ENCODE data around the gene SPRR2F. TPM values are rescaled to one million over a fixed set of nuclear protein-coding genes. Genes with fewer than 3 reads are reported as not detected.
A peak's percentile ranks its signal among the peaks of the same experiment; 100 is the strongest.

Gene SPRR2F
- total and polyA plus RNA-seq, 9 of the 15 experiments (the other 6 are each of a cell fraction or from before 2014, with no cell fraction given) = 0.22 to 2.0 (median 0.41) TPM; not detected in 4

- intact Hi-C loops (cut with micrococcal nuclease) = no loop called here
- H2AFZ ChIP-seq (ENCODE audit: low read depth, low read length) = peak overlapping the region; percentile 75
- peaks cover 0 to 14% of the 10 kb centered on the region in 2 experiments; a peak in 2 of 5 replicates for H3K4me1 ChIP-seq (replicated peaks in 1 of 2; ENCODE audit: control insufficient read depth in 2 of 2, insufficient read depth in 2 of 2, low read length in 2 of 2)
- no peaks in the 10 kb centered on the region for H3K36me3 ChIP-seq (ENCODE audit: control insufficient read depth, insufficient read depth, low read length)
- no peak overlapping the region for H3K4me3 ChIP-seq
- H3K79me2 ChIP-seq (ENCODE audit: control insufficient read depth, insufficient read depth, low read length) = no peaks in the 10 kb centered on the region
- peak overlapping the region in 1 of 2 experiments; percentile 8; a peak in 1 of 4 replicates for H3K9ac ChIP-seq (ENCODE audit: insufficient read depth in 1 of 2, low read depth in 2 of 2, low read length in 2 of 2)
- no peaks in the 10 kb centered on the region for H3K9me1 ChIP-seq (ENCODE audit: control insufficient read depth, insufficient read depth, low read length)
- WGBS (ENCODE audit: insufficient coverage, low coverage, missing lambda C conversion rate) = 3% methylated on average over 3 of the region's 3 CpGs
- H3K4me2 ChIP-seq (ENCODE audit: insufficient read depth, low read length) = peak overlapping the region; percentile 66
- ChIA-PET POLR2A (interaction anchor here (0.8 kb wide), 2 partner anchors 110 to 153 kb away, joined by 3 to 4 read pairs; no protein-coding TSS in a partner anchor), CTCF (ENCODE audit: low intra/inter-chr PET ratio) (no interaction called here)
- ATAC-seq = peak; percentile 93
- BruUV-seq (replicated peaks) = no TSS peak
- no peaks in the 10 kb centered on the region for H3K27me3 ChIP-seq (ENCODE audit: control insufficient read depth in 2 of 2, insufficient read depth in 2 of 2, low read length in 2 of 2)
- no peaks in the 10 kb centered on the region for H4K20me1 ChIP-seq (replicated peaks; ENCODE audit: control insufficient read depth, insufficient read depth, low read length)
- H3K9me3 ChIP-seq (replicated peaks; ENCODE audit: control insufficient read depth, insufficient read depth, low read depth, low read length) = no peaks in the 10 kb centered on the region
- in situ Hi-C loops (cut with MboI) = no loop called here
- DNase-seq (ENCODE audit: extremely low read depth in 1 of 4, low spot score in 3 of 4) = peak in 2 of 4 experiments; percentile 28 to 73
- H3K27ac ChIP-seq (ENCODE audit: extremely low read depth, low read depth, low read length) = peak overlapping the region; percentile 66
- peak; percentile 86 for FAIRE-seq
- TF ChIP-seq ATF7 (IDR thresholded peaks at IDR 0.05) (peak; percentile 42; the same call in 1 of the 2 replicates), HMBOX1 (IDR thresholded peaks at IDR 0.05) (peak; percentile 15; the same call in 1 of the 2 replicates), CXXC5 (CRISPR knock-in tag; IDR thresholded peaks at IDR 0.05) (0 out of 2 replicates have a peak, but pooled peaks have one; percentile 23), NR0B1 (IDR thresholded peaks at IDR 0.05; ENCODE audit: partially characterized antibody) (no peak), CREM (IDR thresholded peaks at IDR 0.05; ENCODE audit: low read depth) (no peak), RFX1 (IDR thresholded peaks at IDR 0.05) (peak; percentile 76), ZNF778 (CRISPR knock-in tag; IDR thresholded peaks at IDR 0.05) (no peak), PKNOX1 (IDR thresholded peaks at IDR 0.05) (peak; percentile 87), CBFA2T3 (IDR thresholded peaks at IDR 0.05) (peak; percentile 72), LEF1 (IDR thresholded peaks at IDR 0.05) (peak; percentile 54), DPF2 (IDR thresholded peaks at IDR 0.05) (peak; percentile 62), YY1 (IDR thresholded peaks at IDR 0.05; ENCODE audit: borderline replicate concordance in 1 of 3, control insufficient read depth in 1 of 3, extremely low read depth in 1 of 3, insufficient read depth in 3 of 3, insufficient read length in 1 of 3, insufficient replicate concordance in 2 of 3, low read depth in 1 of 3, low read length in 2 of 3) (peak in 2 of 3 experiments; percentile 31 to 83), PBX2 (CRISPR knock-in tag; IDR thresholded peaks at IDR 0.05; ENCODE audit: low read depth) (no peak), PBX2 (tag; conservative IDR thresholded peaks at IDR 0.05; ENCODE audit: low read depth) (peak; percentile 61; the same call in 1 of the 2 replicates), ESRRA (IDR thresholded peaks at IDR 0.05; ENCODE audit: borderline replicate concordance, low read depth) (peak; percentile 87), NCOR1 (IDR thresholded peaks at IDR 0.05) (peak; percentile 55; the same call in 1 of the 2 replicates), ARID1B (IDR thresholded peaks at IDR 0.05) (peak; percentile 72), SRSF3 (IDR thresholded peaks at IDR 0.05; ENCODE audit: insufficient read depth, low read length) (no peak)
Measured at GRCh38 chr1:153119491-153119971, 6.2 kb upstream of the SPRR2F start.

Measured in K562 (cell line).